A673 (cell line): ENCODE data around the gene LYPD3. TPM values are rescaled to one million over a fixed set of nuclear protein-coding genes. Genes with fewer than 3 reads are reported as not detected.

Source experiments
- BruUV-seq: library from RNA; stranded (reverse); fragments of 400-500 nt; replicated peaks from 2 replicates; lab custom pipeline; 2021; lab: Mats Ljungman, UMichigan
- CTCF ChIA-PET: fragments of 300-600 bp; sonication (Branson Sonifier 250); formaldehyde crosslinking; loops from one replicate; lab custom pipeline; 2022; ENCODE audit warnings: antibody characterized with exemption; lab: Charles Lee
- POLR2A ChIA-PET: fragments of 300-600 bp; sonication (Branson Sonifier 250); formaldehyde crosslinking; loops from one replicate; lab custom pipeline; 2022; ENCODE audit warnings: antibody characterized with exemption; ENCODE audit not compliant: low non-redundant PET; lab: Charles Lee
- DNase-seq: peaks from one replicate; pipeline ENCODE4 v3.0.0-alpha.2; 2015; ENCODE audit warnings: low spot score
- H3K27ac ChIP-seq: fragments of 200-600 bp; sonication (generic); 2 replicates; pipeline ENCODE4 v1.5.1; 2016; ENCODE audit warnings: mixed run types, low read depth, mild to moderate bottlenecking, mixed read lengths, antibody characterized with exemption, low read length; ENCODE audit not compliant: poor library complexity, severe bottlenecking
- H3K27me3 ChIP-seq: fragments of 200-600 bp; sonication (generic); replicated peaks from 2 replicates; pipeline ENCODE4 v1.6.1; 2017; ENCODE audit warnings: mixed run types, low read depth, mild to moderate bottlenecking, mixed read lengths, antibody characterized with exemption, low read length; ENCODE audit not compliant: insufficient read depth, poor library complexity
- H3K36me3 ChIP-seq: fragments of 200-600 bp; sonication (generic); 2 replicates; pipeline ENCODE4 v1.6.1; 2016; ENCODE audit warnings: mixed run types, mild to moderate bottlenecking, mixed read lengths, antibody characterized with exemption, low read length; ENCODE audit not compliant: insufficient read depth, poor library complexity, severe bottlenecking
- H3K4me1 ChIP-seq: fragments of 200-600 bp; sonication (generic); 2 replicates; pipeline ENCODE4 v1.6.1; 2017; ENCODE audit warnings: mixed run types, mild to moderate bottlenecking, mixed read lengths, antibody characterized with exemption, low read length; ENCODE audit not compliant: insufficient read depth, poor library complexity, severe bottlenecking
- H3K4me3 ChIP-seq: fragments of 200-600 bp; sonication (generic); 2 replicates; pipeline ENCODE4 v1.5.1; 2016; ENCODE audit warnings: low read depth, mixed run types, mild to moderate bottlenecking, mixed read lengths, low read length; ENCODE audit not compliant: poor library complexity, severe bottlenecking
- H3K9me3 ChIP-seq: fragments of 200-600 bp; sonication (generic); 2 replicates; pipeline ENCODE4 v1.6.1; 2016; ENCODE audit warnings: mixed run types, low read depth, mild to moderate bottlenecking, mixed read lengths, antibody characterized with exemption, low read length; ENCODE audit not compliant: poor library complexity, severe bottlenecking
- EZH2 ChIP-seq: fragments of 200-600 bp; sonication (generic); IDR thresholded peaks from 2 replicates; pipeline ENCODE4 v1.6.1; 2017; ENCODE audit warnings: borderline replicate concordance, low read depth, mild to moderate bottlenecking, mixed read lengths, antibody characterized with exemption, low read length; ENCODE audit not compliant: poor library complexity, severe bottlenecking
- intact Hi-C: fragments of 100-400 bp; cut with micrococcal nuclease; formaldehyde crosslinking; loops from one replicate; pipeline ENCODE4 v1.10.0; 2022; ENCODE audit not compliant: unreplicated experiment
- total RNA-seq: library from RNA; stranded (reverse); gene quantifications from 2 replicates; pipeline ENCODE4 v1.2.3, GENCODE V29; 2021
- TF ChIP-seq, protein P1 (sequence below): fragments of 300-800, 200-600 bp; sonication (generic); conservative IDR thresholded peaks from 2 replicates; pipeline ENCODE4 v1.5.1; 2017; ENCODE audit warnings: low read depth, mild to moderate bottlenecking, antibody characterized with exemption, low read length, moderate library complexity, mixed read lengths

LYPD3 gene
- total RNA-seq, 1 experiment from 2014 or later: 0.21 TPM

DNA sequence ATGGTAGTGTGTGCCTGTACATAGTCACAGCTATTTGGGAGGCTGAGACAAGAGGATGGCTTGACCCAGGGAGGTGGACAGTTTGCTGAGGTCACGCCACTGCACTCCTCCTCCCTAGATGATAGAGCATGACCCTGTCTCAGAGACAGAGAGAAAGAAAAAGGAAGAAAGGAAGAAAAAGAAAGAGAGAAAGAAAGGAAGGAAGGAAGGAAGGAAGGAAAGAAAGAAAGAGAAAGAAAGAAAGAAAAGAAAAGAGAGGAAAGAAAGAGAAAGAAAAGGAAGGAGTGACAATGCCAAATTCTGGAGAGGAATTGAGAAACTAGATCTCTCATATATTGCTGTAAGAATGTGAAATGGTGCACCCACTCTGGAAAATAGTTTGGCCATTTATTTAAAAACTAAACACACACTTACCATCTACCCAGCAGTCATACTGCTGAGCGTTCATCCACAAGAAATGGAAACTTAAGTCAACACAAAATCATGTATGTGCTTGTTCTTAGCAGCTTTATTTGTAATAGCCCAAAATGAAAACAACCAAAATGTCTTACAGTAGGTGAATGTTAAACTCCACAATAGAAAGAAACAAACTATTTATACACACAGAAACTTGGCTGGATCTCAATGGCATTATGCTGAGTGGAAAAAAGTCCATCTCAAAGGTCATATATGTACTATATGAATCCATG is 43.3 kb downstream of the LYPD3 start:
- Histone ChIP-seq H3K27me3 (no peaks in the 10 kb centered on the region), H3K4me3 (no peak overlapping the region), H3K4me1 (peaks cover 6% of the 10 kb centered on the region), H3K36me3 (no peaks in the 10 kb centered on the region), H3K9me3 (no peaks in the 10 kb centered on the region), H3K27ac (no peak overlapping the region)
- ChIA-PET CTCF (no interaction called here), POLR2A (no interaction called here)
- no peak for TF ChIP-seq EZH2
- TF ChIP-seq, protein P1, sequence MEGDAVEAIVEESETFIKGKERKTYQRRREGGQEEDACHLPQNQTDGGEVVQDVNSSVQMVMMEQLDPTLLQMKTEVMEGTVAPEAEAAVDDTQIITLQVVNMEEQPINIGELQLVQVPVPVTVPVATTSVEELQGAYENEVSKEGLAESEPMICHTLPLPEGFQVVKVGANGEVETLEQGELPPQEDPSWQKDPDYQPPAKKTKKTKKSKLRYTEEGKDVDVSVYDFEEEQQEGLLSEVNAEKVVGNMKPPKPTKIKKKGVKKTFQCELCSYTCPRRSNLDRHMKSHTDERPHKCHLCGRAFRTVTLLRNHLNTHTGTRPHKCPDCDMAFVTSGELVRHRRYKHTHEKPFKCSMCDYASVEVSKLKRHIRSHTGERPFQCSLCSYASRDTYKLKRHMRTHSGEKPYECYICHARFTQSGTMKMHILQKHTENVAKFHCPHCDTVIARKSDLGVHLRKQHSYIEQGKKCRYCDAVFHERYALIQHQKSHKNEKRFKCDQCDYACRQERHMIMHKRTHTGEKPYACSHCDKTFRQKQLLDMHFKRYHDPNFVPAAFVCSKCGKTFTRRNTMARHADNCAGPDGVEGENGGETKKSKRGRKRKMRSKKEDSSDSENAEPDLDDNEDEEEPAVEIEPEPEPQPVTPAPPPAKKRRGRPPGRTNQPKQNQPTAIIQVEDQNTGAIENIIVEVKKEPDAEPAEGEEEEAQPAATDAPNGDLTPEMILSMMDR: no peak
- no TSS peak for BruUV-seq
- intact Hi-C loops: no loop called here
- no peak for DNase-seq

DNA sequence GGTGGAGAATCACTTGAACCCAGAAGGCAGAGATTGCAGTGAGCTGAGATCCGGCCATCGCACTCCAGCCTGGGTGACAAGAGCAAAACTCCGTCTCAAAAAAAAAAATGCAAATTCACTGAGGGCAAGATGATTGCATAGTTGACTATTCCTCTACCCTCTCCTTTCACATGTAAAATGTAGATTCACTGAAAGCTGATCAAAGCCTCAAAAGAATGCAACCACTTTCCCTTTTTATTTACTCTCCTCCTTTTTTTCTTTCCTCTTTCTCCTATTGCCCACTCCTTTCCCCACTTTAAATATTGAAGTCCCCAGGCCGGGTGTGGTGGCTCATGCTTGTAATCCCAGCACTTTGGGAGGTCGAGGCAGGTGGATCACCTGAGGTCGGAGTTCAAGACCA is 44.5 kb downstream of the LYPD3 start:
- CTCF ChIA-PET: no interaction called here
- H3K36me3 ChIP-seq: no peaks in the 10 kb centered on the region
- peaks cover 3% of the 10 kb centered on the region for H3K4me1 ChIP-seq
- no TSS peak for BruUV-seq
- DNase-seq: no peak
- no peak overlapping the region for H3K27ac ChIP-seq
- H3K27me3 ChIP-seq: no peaks in the 10 kb centered on the region
- H3K4me3 ChIP-seq: no peak overlapping the region
- POLR2A ChIA-PET: no interaction called here
- intact Hi-C loops: no loop called here
- TF ChIP-seq, protein P1: no peak
- no peak for TF ChIP-seq EZH2
- no peaks in the 10 kb centered on the region for H3K9me3 ChIP-seq

DNA sequence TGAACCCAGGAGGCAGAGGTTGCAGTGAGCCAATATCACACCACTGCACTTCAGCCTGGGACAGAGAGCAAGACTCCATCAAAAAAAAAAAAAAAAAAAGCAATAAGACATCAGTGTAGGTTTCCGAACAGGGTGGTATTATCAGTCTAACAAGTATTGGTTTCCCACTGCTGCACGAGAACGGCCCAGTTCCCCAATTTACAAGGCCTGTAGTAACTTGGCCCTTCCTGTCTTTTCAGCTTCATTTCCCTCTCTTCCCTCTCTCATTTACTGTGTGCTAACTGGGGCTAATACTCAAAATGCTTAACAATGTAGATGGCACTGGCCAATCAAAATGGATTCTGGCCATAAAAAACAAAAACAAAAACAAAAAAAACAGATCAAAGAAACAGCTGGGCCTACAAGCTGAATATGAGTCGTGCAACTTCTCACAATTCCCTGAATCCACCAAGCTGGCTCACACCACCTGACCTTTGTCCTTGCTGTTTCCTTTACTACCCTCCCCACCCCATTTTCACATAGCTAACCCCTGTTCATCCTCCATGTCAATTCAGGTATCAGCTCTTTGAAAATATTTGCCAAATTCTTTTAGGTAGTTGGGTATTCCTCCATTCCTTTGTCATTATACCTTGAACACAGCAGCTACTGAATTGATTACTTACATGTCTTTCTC is 48.3 kb downstream of the LYPD3 start:
- no TSS peak for BruUV-seq
- TF ChIP-seq, protein P1: no peak
- no peak for TF ChIP-seq EZH2
- CTCF ChIA-PET: interaction anchor here (1.0 kb wide), 1 partner anchor 9 kb away, joined by 3 read pairs; no protein-coding TSS in a partner anchor

More for the DNA sequence above, 48.3 kb downstream of the LYPD3 start:
- DNase-seq: no peak
- POLR2A ChIA-PET: no interaction called here
- H3K9me3 ChIP-seq: no peaks in the 10 kb centered on the region
- H3K4me1 ChIP-seq: no peaks in the 10 kb centered on the region
- no peaks in the 10 kb centered on the region for H3K27me3 ChIP-seq
- no peak overlapping the region for H3K4me3 ChIP-seq
- intact Hi-C loops: no loop called here
- no peak overlapping the region for H3K27ac ChIP-seq
- no peaks in the 10 kb centered on the region for H3K36me3 ChIP-seq
